ENCODE data around the gene KCNC3.

GRCh38 chr19:50341091-50341564, 12.0 kb upstream of the KCNC3 start:
- TF ChIP-seq CTCF (conservative IDR thresholded peaks at IDR 0.05; ENCODE audit: low read length) (no peak), EZH2phosphoT487 (IDR thresholded peaks at IDR 0.05; ENCODE audit: borderline replicate concordance) (no peak)

All from Loucy (cell line).